DMS79 treated with DMSO at 0.1 percent for 48 hours (cell line): ENCODE measurements around the gene CLEC4M.
"Not testable (repeated sequence)": the region's sequence is repeated elsewhere in the genome, so short reads cannot be mapped to it uniquely, and the experiment has no call there.

Experiments
- DNase-seq: peaks from one replicate; lab custom pipeline; 2025; lab: John Stamatoyannopoulos, UW

CLEC4M gene

GRCh38 chr19:7808108-7808507, 45.1 kb downstream of the CLEC4M start:
- DNase-seq, result no peak

GRCh38 chr19:7811989-7812388, 48.9 kb downstream of the CLEC4M start:
- no peak for DNase-seq

GRCh38 chr19:7815325-7815724, 52.3 kb downstream of the CLEC4M start:
- no peak for DNase-seq

GRCh38 chr19:7816040-7816439, 53.0 kb downstream of the CLEC4M start:
- DNase-seq, result not testable (repeated sequence)

- no peak for DNase-seq
Measured at GRCh38 chr19:7817801-7818200, 54.8 kb downstream of the CLEC4M start.

- DNase-seq, result no peak
Measured at GRCh38 chr19:7818806-7819205, 55.8 kb downstream of the CLEC4M start.
